ENCODE data around the gene ERICH6B. TPM values are rescaled to one million over a fixed set of nuclear protein-coding genes. Genes with fewer than 3 reads are reported as not detected.
"Not testable (repeated sequence)": the region's sequence is repeated elsewhere in the genome, so short reads cannot be mapped to it uniquely, and the experiment has no call there.

Gene ERICH6B
- not detected for polyA plus RNA-seq (2013, experiment 1 of 2)
- polyA plus RNA-seq (2013, experiment 2 of 2): not detected

DNA sequence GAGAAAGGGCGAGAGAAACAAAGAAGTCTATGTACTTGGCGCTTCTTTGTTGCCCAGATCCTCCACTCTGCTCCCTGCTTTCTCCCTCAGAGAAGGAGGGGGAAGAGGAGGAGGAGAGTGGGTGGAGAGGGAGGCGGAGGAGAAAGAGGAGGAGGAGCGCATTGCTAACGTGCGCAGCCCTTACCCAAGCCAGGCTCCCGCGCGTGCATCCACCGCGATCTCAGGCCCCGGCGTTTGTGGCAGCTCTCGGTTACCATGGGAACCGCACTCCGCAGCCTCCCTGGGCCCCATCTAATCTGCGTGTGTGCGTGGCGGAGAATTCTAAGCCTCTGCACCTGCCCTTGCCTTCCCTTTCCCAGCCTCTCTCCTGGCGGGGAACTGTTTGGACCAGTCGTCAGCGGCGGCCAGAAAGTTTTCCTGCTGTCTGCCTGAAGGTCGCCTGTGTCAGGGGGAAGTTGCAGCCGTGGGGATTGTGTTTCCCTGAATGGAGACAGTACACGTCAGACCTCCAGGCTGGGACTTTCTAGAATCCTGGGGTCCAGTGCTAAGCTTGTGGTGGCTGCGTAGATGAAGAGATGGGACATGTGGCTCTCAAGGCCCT is at the start of gene ERICH6B:
TSS of gene ERICH6B (minus strand) at position 239 of the 601 bp plus-strand sequence. CDS start 18,734 bp downstream, outside the sequence.
- peak within 1 kb of the TSS; percentile 14 for H3K4me3 ChIP-seq (ENCODE audit: extremely low read depth, insufficient read depth, low read length, poor library complexity, severe bottlenecking)

DNA sequence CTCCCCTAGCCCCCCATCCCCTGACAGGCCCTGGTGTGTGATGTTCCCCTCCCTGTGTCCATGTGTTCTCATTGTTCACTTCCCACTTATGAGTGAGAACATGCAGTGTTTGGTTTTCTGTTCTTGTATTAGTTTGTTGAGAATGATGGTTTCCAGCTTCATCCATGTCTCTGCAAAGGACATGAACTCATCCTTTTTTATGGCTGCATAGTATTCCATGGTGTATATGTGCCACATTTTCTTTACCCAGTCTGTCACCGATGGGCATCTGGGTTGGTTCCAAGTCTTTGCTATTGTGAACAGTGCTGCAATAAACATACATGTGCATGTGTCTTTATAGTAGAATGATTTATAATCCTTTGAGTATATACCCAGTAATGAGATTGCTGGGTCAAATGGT is 47.4 kb upstream of the ERICH6B start:
- H3K4me1 ChIP-seq (ENCODE audit: control insufficient read depth, insufficient read depth, low read length, poor library complexity, severe bottlenecking); H3K4me3 ChIP-seq (ENCODE audit: extremely low read depth, insufficient read depth, low read length, poor library complexity, severe bottlenecking); H3K36me3 ChIP-seq (ENCODE audit: control insufficient read depth, insufficient read depth, low read length); H3K27ac ChIP-seq (ENCODE audit: low read depth, low read length, severe bottlenecking); H3K9me3 ChIP-seq (ENCODE audit: control insufficient read depth, low read length): not testable (repeated sequence)
- WGBS, 2 experiments (ENCODE audit: insufficient coverage in 2 of 2): no CpG with 5 or more reads among the region's 1 CpG

More for the DNA sequence above, at the start of gene ERICH6B:
- 10 to 14% methylated on average over 15 to 20 of the region's 27 CpGs for WGBS, 2 experiments (ENCODE audit: insufficient coverage in 2 of 2)
- H3K36me3 ChIP-seq (ENCODE audit: control insufficient read depth, insufficient read depth, low read length): no peaks in the 10 kb centered on the region
- no peaks in the 10 kb centered on the region for H3K9me3 ChIP-seq (ENCODE audit: control insufficient read depth, low read length)
- peaks cover 8% of the 10 kb centered on the region for H3K4me1 ChIP-seq (ENCODE audit: control insufficient read depth, insufficient read depth, low read length, poor library complexity, severe bottlenecking)
- H3K27ac ChIP-seq (ENCODE audit: low read depth, low read length, severe bottlenecking): peak within 1 kb of the TSS; percentile 59

DNA sequence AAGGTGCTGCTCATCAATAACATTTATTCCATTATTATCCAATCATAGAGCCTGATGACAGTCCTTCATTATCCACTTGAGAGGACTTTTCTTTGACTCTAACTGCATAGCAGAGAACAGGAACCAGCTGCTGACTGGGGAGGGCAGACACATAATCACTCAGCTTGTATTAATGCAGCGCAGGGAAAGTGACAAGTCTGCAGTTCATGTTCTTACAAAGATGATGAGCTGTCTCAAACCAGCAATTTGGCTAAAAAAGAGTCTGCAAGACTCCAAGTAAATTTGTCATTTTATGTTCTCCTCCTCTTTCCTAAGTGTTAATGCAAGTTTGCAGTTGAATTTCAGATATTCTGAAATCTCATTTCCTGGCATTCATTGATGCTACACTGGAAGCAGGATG is 46.6 kb upstream of the ERICH6B start:
- Histone ChIP-seq H3K36me3 (ENCODE audit: control insufficient read depth, insufficient read depth, low read length) (no peaks in the 10 kb centered on the region), H3K9me3 (ENCODE audit: control insufficient read depth, low read length) (no peaks in the 10 kb centered on the region), H3K4me1 (ENCODE audit: control insufficient read depth, insufficient read depth, low read length, poor library complexity, severe bottlenecking) (peaks cover 7% of the 10 kb centered on the region), H3K4me3 (ENCODE audit: extremely low read depth, insufficient read depth, low read length, poor library complexity, severe bottlenecking) (no peak overlapping the region), H3K27ac (ENCODE audit: low read depth, low read length, severe bottlenecking) (no peak overlapping the region)
- 83 to 100% methylated on average over 1 of the region's 1 CpG for WGBS, 2 experiments (ENCODE audit: insufficient coverage in 2 of 2)

DNA sequence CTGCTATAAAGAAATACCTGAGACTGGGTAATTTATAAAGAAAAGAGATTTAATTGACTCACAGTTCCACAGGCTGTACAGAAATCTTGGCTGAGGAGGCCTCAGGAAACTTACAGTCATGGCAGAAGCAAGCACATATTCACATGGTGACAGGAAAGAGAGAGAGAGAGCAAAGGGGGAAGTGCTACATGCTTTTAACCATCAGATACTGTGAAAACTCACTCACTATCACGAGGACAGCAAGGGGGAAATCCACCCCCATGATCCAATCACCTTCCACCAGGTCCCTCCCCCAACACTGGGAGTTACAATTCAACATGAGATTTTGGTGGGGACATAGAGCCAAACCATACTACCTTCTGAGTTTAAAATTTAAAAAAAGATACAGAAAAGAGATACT is 44.9 kb upstream of the ERICH6B start:
- not testable (repeated sequence) for H3K9me3 ChIP-seq (ENCODE audit: control insufficient read depth, low read length); H3K4me3 ChIP-seq (ENCODE audit: extremely low read depth, insufficient read depth, low read length, poor library complexity, severe bottlenecking); H3K4me1 ChIP-seq (ENCODE audit: control insufficient read depth, insufficient read depth, low read length, poor library complexity, severe bottlenecking); H3K36me3 ChIP-seq (ENCODE audit: control insufficient read depth, insufficient read depth, low read length); H3K27ac ChIP-seq (ENCODE audit: low read depth, low read length, severe bottlenecking)
- no CpG with 5 or more reads among the region's 1 CpG for WGBS, 2 experiments (ENCODE audit: insufficient coverage in 2 of 2)

DNA sequence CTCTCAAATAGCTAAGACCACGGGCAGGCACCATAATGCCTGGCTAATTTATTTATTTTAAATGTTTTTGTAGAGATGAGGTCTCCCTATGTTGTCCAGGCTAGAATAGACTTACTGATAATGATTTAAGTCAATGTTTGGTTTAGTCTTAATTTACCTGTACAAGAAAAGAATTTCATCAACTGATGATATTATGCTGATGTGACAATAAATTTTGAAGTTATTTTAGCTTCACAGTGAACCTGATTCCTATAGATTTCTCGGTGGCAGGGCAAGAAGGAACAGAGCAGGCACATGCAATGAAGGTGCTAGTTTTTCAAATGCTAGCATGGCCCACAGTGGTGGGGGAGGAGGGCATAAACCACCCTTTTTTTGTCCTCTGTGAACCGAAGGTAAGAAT is 44.0 kb upstream of the ERICH6B start:
- 89 to 93% methylated on average over 1 of the region's 3 CpGs for WGBS, 2 experiments (ENCODE audit: insufficient coverage in 2 of 2)
- peaks cover 7% of the 10 kb centered on the region for H3K4me1 ChIP-seq (ENCODE audit: control insufficient read depth, insufficient read depth, low read length, poor library complexity, severe bottlenecking)

DNA sequence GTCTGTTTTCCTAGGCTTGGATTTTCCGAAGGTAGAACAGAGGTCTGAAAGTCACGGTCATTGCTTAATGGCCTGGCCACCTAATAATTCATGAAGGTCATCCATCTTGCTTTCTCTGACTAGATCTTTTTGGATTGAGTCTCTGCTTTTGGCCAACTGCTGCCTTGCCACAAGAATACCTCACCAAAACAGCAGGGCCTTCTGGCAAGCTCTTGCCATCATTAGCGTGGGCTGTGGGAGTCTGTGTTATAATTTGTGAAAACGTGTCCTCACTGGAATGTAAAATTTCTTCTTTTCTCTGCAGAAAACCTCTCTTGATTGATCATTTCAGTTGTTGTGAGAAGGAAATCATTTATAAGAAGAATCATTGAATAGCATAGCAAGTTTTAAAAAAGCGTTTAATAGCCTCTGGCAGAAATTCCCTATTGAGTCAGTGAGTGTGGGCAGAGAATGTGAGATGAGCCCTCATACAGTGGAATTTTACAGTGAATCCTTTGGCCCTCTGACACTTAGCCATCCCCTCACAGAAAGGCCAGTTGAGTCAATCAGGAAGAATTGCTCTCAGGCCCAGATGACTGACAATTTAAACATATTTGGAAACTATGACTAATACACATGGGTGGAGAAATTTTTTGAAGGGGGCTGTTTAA is 43.2 kb upstream of the ERICH6B start:
- no peak overlapping the region for H3K27ac ChIP-seq (ENCODE audit: low read depth, low read length, severe bottlenecking)
- peaks cover 7% of the 10 kb centered on the region for H3K4me1 ChIP-seq (ENCODE audit: control insufficient read depth, insufficient read depth, low read length, poor library complexity, severe bottlenecking)
- no peaks in the 10 kb centered on the region for H3K36me3 ChIP-seq (ENCODE audit: control insufficient read depth, insufficient read depth, low read length)
- H3K4me3 ChIP-seq (ENCODE audit: extremely low read depth, insufficient read depth, low read length, poor library complexity, severe bottlenecking): no peak overlapping the region
- WGBS, 2 experiments (ENCODE audit: insufficient coverage in 2 of 2): 94 to 100% methylated on average over 2 of the region's 5 CpGs
- no peaks in the 10 kb centered on the region for H3K9me3 ChIP-seq (ENCODE audit: control insufficient read depth, low read length)

More for the DNA sequence above, 44.0 kb upstream of the ERICH6B start:
- Histone ChIP-seq H3K4me3 (ENCODE audit: extremely low read depth, insufficient read depth, low read length, poor library complexity, severe bottlenecking) (no peak overlapping the region), H3K27ac (ENCODE audit: low read depth, low read length, severe bottlenecking) (no peak overlapping the region), H3K9me3 (ENCODE audit: control insufficient read depth, low read length) (no peaks in the 10 kb centered on the region), H3K36me3 (ENCODE audit: control insufficient read depth, insufficient read depth, low read length) (no peaks in the 10 kb centered on the region)

DNA sequence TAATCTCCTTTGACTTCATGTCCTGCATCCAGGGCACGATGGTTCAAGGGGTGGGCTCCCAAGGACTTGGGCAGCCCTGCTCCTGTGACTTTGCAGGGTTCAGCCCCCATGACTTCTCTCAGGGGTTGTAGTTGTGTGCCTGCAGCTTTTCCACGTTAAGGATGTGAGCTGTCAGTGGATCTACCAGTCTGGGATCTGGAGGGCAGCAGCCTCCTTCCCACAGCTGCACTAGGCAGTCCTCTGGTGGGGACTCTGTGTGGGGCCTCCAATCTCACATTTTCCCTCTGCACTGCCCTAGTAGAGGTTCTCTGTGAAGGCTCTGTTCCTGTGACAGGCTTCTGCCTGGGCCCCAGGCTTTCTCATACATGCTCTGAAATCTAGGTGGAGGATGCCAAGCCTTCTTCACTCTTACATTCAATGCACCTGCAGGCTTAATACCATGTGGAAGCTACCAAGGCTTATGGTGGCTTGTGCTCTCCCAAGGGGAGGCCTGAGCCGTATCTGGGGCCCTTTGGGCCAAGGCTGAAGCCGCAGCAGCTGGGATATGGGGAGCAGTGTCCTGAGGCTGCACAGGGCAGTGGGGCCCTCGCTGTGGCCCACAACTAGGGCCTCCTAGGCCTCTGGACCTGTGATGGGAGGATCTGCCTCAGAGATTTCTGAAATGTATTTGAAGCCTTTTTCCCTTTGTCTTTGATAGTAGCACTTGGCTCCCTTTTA is 39.3 kb upstream of the ERICH6B start:
- H3K36me3 ChIP-seq (ENCODE audit: control insufficient read depth, insufficient read depth, low read length): no peaks in the 10 kb centered on the region
- H3K4me3 ChIP-seq (ENCODE audit: extremely low read depth, insufficient read depth, low read length, poor library complexity, severe bottlenecking): no peak overlapping the region
- peaks cover 7% of the 10 kb centered on the region for H3K4me1 ChIP-seq (ENCODE audit: control insufficient read depth, insufficient read depth, low read length, poor library complexity, severe bottlenecking)
- H3K9me3 ChIP-seq (ENCODE audit: control insufficient read depth, low read length): no peaks in the 10 kb centered on the region
- 82 to 94% methylated on average over 4 of the region's 5 CpGs for WGBS, 2 experiments (ENCODE audit: insufficient coverage in 2 of 2)
- no peak overlapping the region for H3K27ac ChIP-seq (ENCODE audit: low read depth, low read length, severe bottlenecking)

DNA sequence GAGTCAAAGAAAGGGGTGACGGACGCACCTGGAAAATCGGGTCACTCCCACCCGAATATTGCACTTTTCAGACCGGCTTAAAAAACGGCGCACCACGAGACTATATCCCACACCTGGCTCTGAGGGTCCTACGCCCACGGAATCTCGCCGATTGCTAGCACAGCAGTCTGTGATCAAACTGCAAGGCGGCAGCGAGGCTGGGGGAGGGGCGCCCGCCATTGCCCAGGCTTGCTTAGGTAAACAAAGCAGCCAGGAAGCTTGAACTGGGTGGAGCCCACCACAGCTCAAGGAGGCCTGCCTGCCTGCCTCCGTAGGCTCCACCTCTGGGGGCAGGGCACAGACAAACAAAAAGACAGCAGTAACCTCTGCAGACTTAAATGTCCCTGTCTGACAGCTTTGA is 29.7 kb upstream of the ERICH6B start:
- not testable (repeated sequence) for H3K4me1 ChIP-seq (ENCODE audit: control insufficient read depth, insufficient read depth, low read length, poor library complexity, severe bottlenecking); H3K4me3 ChIP-seq (ENCODE audit: extremely low read depth, insufficient read depth, low read length, poor library complexity, severe bottlenecking); H3K27ac ChIP-seq (ENCODE audit: low read depth, low read length, severe bottlenecking); H3K36me3 ChIP-seq (ENCODE audit: control insufficient read depth, insufficient read depth, low read length)
- WGBS, 2 experiments (ENCODE audit: insufficient coverage in 2 of 2): no CpG with 5 or more reads among the region's 17 CpGs
- peaks cover 24% of the 10 kb centered on the region for H3K9me3 ChIP-seq (ENCODE audit: control insufficient read depth, low read length)

DNA sequence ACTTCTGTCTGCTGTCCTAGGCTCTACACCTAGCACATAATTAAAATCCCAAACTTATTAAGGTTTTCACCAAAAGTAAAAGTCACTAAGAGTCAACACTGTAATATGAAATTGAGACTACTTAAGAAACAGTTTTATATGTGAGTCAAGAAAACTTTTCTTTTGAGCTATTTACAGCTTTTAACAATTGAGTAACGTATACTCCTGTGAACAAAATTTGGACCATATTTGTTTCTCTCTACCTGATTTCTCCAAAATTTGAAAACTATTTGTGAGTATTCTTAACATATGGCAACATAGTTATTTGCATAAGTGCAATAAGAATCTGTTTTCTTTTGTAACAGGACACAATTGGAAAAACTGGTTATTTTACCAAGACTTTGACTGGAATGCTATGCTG is 26.6 kb upstream of the ERICH6B start:
- not testable (repeated sequence) for H3K4me1 ChIP-seq (ENCODE audit: control insufficient read depth, insufficient read depth, low read length, poor library complexity, severe bottlenecking); H3K4me3 ChIP-seq (ENCODE audit: extremely low read depth, insufficient read depth, low read length, poor library complexity, severe bottlenecking); H3K27ac ChIP-seq (ENCODE audit: low read depth, low read length, severe bottlenecking); H3K36me3 ChIP-seq (ENCODE audit: control insufficient read depth, insufficient read depth, low read length)
- no CpG with 5 or more reads among the region's 1 CpG for WGBS, 2 experiments (ENCODE audit: insufficient coverage in 2 of 2)
- H3K9me3 ChIP-seq (ENCODE audit: control insufficient read depth, low read length): peaks cover 24% of the 10 kb centered on the region

DNA sequence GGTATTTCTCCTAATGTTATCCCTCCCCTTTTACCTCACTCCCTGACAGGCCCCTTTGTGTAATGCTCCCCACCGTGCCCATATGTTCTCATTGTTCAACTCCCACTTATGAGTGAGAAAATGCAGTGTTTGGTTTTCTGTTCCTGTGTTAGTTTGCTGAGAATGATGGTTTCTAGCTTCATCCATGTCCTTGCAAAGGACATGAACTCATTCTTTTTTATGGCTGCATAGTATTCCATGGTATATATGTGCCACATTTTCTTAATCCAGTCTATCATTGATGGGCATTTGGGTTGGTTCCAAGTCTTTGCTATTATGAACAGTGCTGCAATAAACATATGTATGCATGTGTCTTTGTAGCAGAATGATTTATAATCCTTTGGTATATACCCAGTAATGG is 19.8 kb upstream of the ERICH6B start:
- H3K27ac ChIP-seq (ENCODE audit: low read depth, low read length, severe bottlenecking); H3K36me3 ChIP-seq (ENCODE audit: control insufficient read depth, insufficient read depth, low read length); H3K4me1 ChIP-seq (ENCODE audit: control insufficient read depth, insufficient read depth, low read length, poor library complexity, severe bottlenecking); H3K4me3 ChIP-seq (ENCODE audit: extremely low read depth, insufficient read depth, low read length, poor library complexity, severe bottlenecking); H3K9me3 ChIP-seq (ENCODE audit: control insufficient read depth, low read length): not testable (repeated sequence)
- no CpG with 5 or more reads among the region's 1 CpG for WGBS, 2 experiments (ENCODE audit: insufficient coverage in 2 of 2)

DNA sequence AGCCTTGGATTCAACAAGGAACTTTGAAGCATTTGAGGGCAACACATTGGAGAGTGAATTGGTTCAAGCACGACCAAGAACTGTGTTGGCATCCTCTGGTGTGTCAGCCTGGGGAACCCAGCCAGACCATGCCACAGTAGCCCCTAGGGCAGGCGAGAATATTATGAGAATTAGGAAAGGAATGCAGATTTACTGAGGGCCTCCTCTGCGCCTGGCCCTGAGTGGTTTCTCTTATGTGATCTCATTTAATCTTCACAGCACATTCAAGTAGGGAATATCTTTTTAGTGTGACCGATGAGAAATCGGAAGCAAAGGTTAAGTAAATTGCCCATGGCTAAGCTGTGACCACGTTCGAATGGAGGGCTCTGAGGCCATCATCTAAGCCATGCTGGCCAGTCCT is 15.3 kb upstream of the ERICH6B start:
- 92 to 94% methylated on average over 5 to 6 of the region's 7 CpGs for WGBS, 2 experiments (ENCODE audit: insufficient coverage in 2 of 2)
- H3K4me3 ChIP-seq (ENCODE audit: extremely low read depth, insufficient read depth, low read length, poor library complexity, severe bottlenecking): no peak overlapping the region
- no peaks in the 10 kb centered on the region for H3K36me3 ChIP-seq (ENCODE audit: control insufficient read depth, insufficient read depth, low read length)
- H3K27ac ChIP-seq (ENCODE audit: low read depth, low read length, severe bottlenecking): no peak overlapping the region
- peaks cover 25% of the 10 kb centered on the region for H3K4me1 ChIP-seq (ENCODE audit: control insufficient read depth, insufficient read depth, low read length, poor library complexity, severe bottlenecking)
- H3K9me3 ChIP-seq (ENCODE audit: control insufficient read depth, low read length): no peaks in the 10 kb centered on the region
